SK-MEL-5 (cell line): ENCODE measurements around the gene GPT2. TPM values are rescaled to one million over a fixed set of nuclear protein-coding genes. Genes with fewer than 3 reads are reported as not detected.
A peak's percentile ranks its signal among the peaks of the same experiment; 100 is the strongest.

Experiments used
- DNase-seq: peaks from one replicate; pipeline ENCODE4 v3.0.0-alpha.2; 2016; ENCODE audit warnings: low read depth, low spot score
- in situ Hi-C: cut with HindIII; loops from 2 replicates; pipeline ENCODE4 v1.10.0; 2016; ENCODE audit warnings: low sequenced_read_pairs, high pct_unique_total_duplicates, low pct_unique_long_range_greater_than_20kb
- polyA plus RNA-seq, 2 experiments: library from polyadenylated mRNA; depleted of rRNA; stranded (reverse); fragments of >200 nt; gene quantifications; 2 replicates each; pipeline ENCODE4 v1.2.3, GENCODE V29; 2015
- total RNA-seq: library from RNA; depleted of rRNA; stranded (reverse); fragments of >200 nt; shearing (Covaris generic); gene quantifications from 2 replicates; pipeline ENCODE4 v1.2.3, GENCODE V29; 2014; rRNA removed

GPT2 gene
- 10.1 and 10.8 TPM in 2 replicates for total RNA-seq
- polyA plus RNA-seq (2015; cell fraction: cytosol; rRNA removed), result 32.4 and 34.2 TPM in 2 replicates
- polyA plus RNA-seq (2015; cell fraction: nucleus; rRNA removed), result 41.8 and 44.7 TPM in 2 replicates

GRCh38 chr16:46883690-46884512, at the start of gene GPT2:
GPT2 (plus strand) TSS chr16:46884362; CDS start chr16:46884716, 354 bp downstream.
- DNase-seq, result peak; percentile 94
- in situ Hi-C loops, result no loop called here

- in situ Hi-C loops, result no loop called here
- DNase-seq, result no peak
Measured at GRCh38 chr16:46836534-46837530, 47.3 kb upstream of the GPT2 start.

- DNase-seq, result no peak
- in situ Hi-C loops, result no loop called here
Measured at GRCh38 chr16:46839986-46840443, 44.1 kb upstream of the GPT2 start.

GRCh38 chr16:46842192-46842895, 41.8 kb upstream of the GPT2 start:
- no peak for DNase-seq
- in situ Hi-C loops, result no loop called here

- DNase-seq, result no peak
Measured at GRCh38 chr16:46843898-46844642, 40.1 kb upstream of the GPT2 start.

GRCh38 chr16:46844771-46845170, 39.4 kb upstream of the GPT2 start:
- in situ Hi-C loops, result no loop called here
- DNase-seq, result no peak

More at GRCh38 chr16:46843898-46844642, 40.1 kb upstream of the GPT2 start:
- in situ Hi-C loops, result no loop called here

- DNase-seq, result peak; percentile 16
- in situ Hi-C loops, result no loop called here
Measured at GRCh38 chr16:46845952-46846351, 38.2 kb upstream of the GPT2 start.

- in situ Hi-C loops, result no loop called here
- DNase-seq, result no peak
Measured at GRCh38 chr16:46848768-46849764, 35.1 kb upstream of the GPT2 start.

- DNase-seq, result no peak
- in situ Hi-C loops, result no loop called here
Measured at GRCh38 chr16:46850619-46851555, 33.3 kb upstream of the GPT2 start.

- in situ Hi-C loops, result no loop called here
- no peak for DNase-seq
Measured at GRCh38 chr16:46852130-46852529, 32.0 kb upstream of the GPT2 start.

GRCh38 chr16:46853713-46854443, 30.3 kb upstream of the GPT2 start:
- DNase-seq, result peak; percentile 77
- in situ Hi-C loops, result no loop called here

- no peak for DNase-seq
- in situ Hi-C loops, result no loop called here
Measured at GRCh38 chr16:46854846-46855245, 29.3 kb upstream of the GPT2 start.

GRCh38 chr16:46855389-46855788, 28.8 kb upstream of the GPT2 start:
- in situ Hi-C loops, result no loop called here

GRCh38 chr16:46857368-46857945, 26.7 kb upstream of the GPT2 start:
- peak; percentile 73 for DNase-seq
- in situ Hi-C loops, result no loop called here

More at GRCh38 chr16:46855389-46855788, 28.8 kb upstream of the GPT2 start:
- DNase-seq, result no peak
